Fibroblast of lung (primary cell): Measurements from ENCODE around the gene TATDN3. TPM values are rescaled to one million over a fixed set of nuclear protein-coding genes. Genes with fewer than 3 reads are reported as not detected.

Source experiments
- DNase-seq, 2 donors: peaks; one replicate each; pipeline versions ENCODE4 v3.0.0 to v3.0.0-alpha.2; 2010; ENCODE audit warnings: low read depth in 2 of 2
- H2AFZ ChIP-seq: 2 replicates; pipeline ENCODE4 v1.5.1; 2012; ENCODE audit warnings: low read length, control low read depth, inconsistent platforms
- H3K27ac ChIP-seq: 2 replicates; pipeline ENCODE4 v1.5.1; 2011; ENCODE audit warnings: low read length, control low read depth; ENCODE audit not compliant: insufficient read depth
- H3K27me3 ChIP-seq: 2 replicates; pipeline ENCODE4 v1.5.1; 2011; ENCODE audit warnings: mild to moderate bottlenecking, low read length; ENCODE audit not compliant: control insufficient read depth, insufficient read depth
- H3K36me3 ChIP-seq: 2 replicates; pipeline ENCODE4 v1.5.1; 2011; ENCODE audit warnings: low read length; ENCODE audit not compliant: control insufficient read depth, insufficient read depth
- H3K4me1 ChIP-seq: 2 replicates; pipeline ENCODE4 v1.5.1; 2011; ENCODE audit warnings: low read length; ENCODE audit not compliant: control insufficient read depth, insufficient read depth; ENCODE audit errors: extremely low read depth
- H3K4me2 ChIP-seq: 2 replicates; pipeline ENCODE4 v1.5.1; 2011; ENCODE audit warnings: low read length, control low read depth; ENCODE audit not compliant: insufficient read depth; ENCODE audit errors: extremely low read depth
- H3K4me3 ChIP-seq, 4 experiments: fragments of 200-600 bp in 1 of 4; sonication (generic) in 1 of 4; replicated peaks in 1 of 4; 2 replicates each; pipeline ENCODE4 v1.5.1; 2011 to 2016; ENCODE audit warnings: low read length in 4 of 4, low read depth in 3 of 4, mild to moderate bottlenecking in 3 of 4, control low read depth in 2 of 4, inconsistent platforms in 1 of 4, mixed read lengths in 1 of 4; ENCODE audit not compliant: insufficient read depth in 1 of 4; ENCODE audit errors: control extremely low read depth in 1 of 4
- H3K79me2 ChIP-seq: 2 replicates; pipeline ENCODE4 v1.5.1; 2012; ENCODE audit warnings: mild to moderate bottlenecking, low read length, inconsistent platforms; ENCODE audit not compliant: control insufficient read depth, insufficient read depth
- H3K9ac ChIP-seq: 2 replicates; pipeline ENCODE4 v1.5.1; 2011; ENCODE audit warnings: mild to moderate bottlenecking, low read length, control low read depth; ENCODE audit not compliant: insufficient read depth
- H3K9me3 ChIP-seq: 2 replicates; pipeline ENCODE4 v1.5.1; 2012; ENCODE audit warnings: low read depth, low read length; ENCODE audit not compliant: control insufficient read depth, insufficient read depth
- H4K20me1 ChIP-seq: 2 replicates; pipeline ENCODE4 v1.5.1; 2011; ENCODE audit warnings: low read length; ENCODE audit not compliant: control insufficient read depth, insufficient read depth; ENCODE audit errors: extremely low read depth
- CTCF ChIP-seq, 2 donors: IDR thresholded peaks in 1 of 2; conservative IDR thresholded peaks in 1 of 2; 1 replicate in 1 of 2; 2 replicates in 1 of 2; pipeline ENCODE4 v1.5.1; 2011 to 2012; ENCODE audit warnings: low read length in 2 of 2, control low read depth in 1 of 2, inconsistent platforms in 1 of 2, low read depth in 1 of 2, mild to moderate bottlenecking in 1 of 2
- EZH2 ChIP-seq: IDR thresholded peaks from 2 replicates; pipeline ENCODE4 v1.5.1; 2012; ENCODE audit warnings: low read length, control low read depth, mild to moderate bottlenecking; ENCODE audit errors: missing control alignments
- polyA plus RNA-seq, 2 donors: library from polyadenylated mRNA; depleted of rRNA in 1 of 2; stranded (reverse) in 1 of 2; unstranded in 1 of 2; fragments of >200 nt; gene quantifications; 2 replicates each; pipeline ENCODE4 v1.2.1, GENCODE V29; 2011 to 2012; ENCODE audit warnings: missing spikeins in 1 of 2
- total RNA-seq: library from RNA; depleted of rRNA; stranded (reverse); fragments of >200 nt; gene quantifications from 2 replicates; pipeline ENCODE4 v1.2.1, GENCODE V29; 2014

Gene TATDN3
- total and polyA plus RNA-seq, 2 donors (not counting 1 experiment from before 2014, with no cell fraction given): 17.6 to 22.5 TPM

- peaks cover 4% of the 10 kb centered on the region for H3K4me1 ChIP-seq
- H3K9ac ChIP-seq: no peak overlapping the region
- no peak overlapping the region for H3K4me2 ChIP-seq
- H3K9me3 ChIP-seq: no peaks in the 10 kb centered on the region
- H4K20me1 ChIP-seq: no peaks in the 10 kb centered on the region
- DNase-seq: no peak
- no peak overlapping the region for H2AFZ ChIP-seq
- H3K79me2 ChIP-seq: peaks cover 2% of the 10 kb centered on the region
- H3K36me3 ChIP-seq: no peaks in the 10 kb centered on the region
- no peak for TF ChIP-seq CTCF (conservative IDR thresholded peaks at IDR 0.05 in 1 of 2, IDR thresholded peaks at IDR 0.05 in 1 of 2; ENCODE audit: low read depth in 1 of 2, low read length in 2 of 2)
- TF ChIP-seq EZH2: no peak
- H3K4me3 ChIP-seq: no peak overlapping the region
- no peaks in the 10 kb centered on the region for H3K27me3 ChIP-seq
- H3K27ac ChIP-seq: no peak overlapping the region
Observed at GRCh38 chr1:212852105-212852688, 60.5 kb downstream of the TATDN3 start.

GRCh38 chr1:212853658-212854057, 62.0 kb downstream of the TATDN3 start:
- no peak overlapping the region for H3K9ac ChIP-seq
- H3K36me3 ChIP-seq: no peaks in the 10 kb centered on the region
- no peak overlapping the region for H3K27ac ChIP-seq
- H3K4me1 ChIP-seq: peaks cover 4% of the 10 kb centered on the region
- H2AFZ ChIP-seq: no peak overlapping the region
- H4K20me1 ChIP-seq: no peaks in the 10 kb centered on the region
- DNase-seq: no peak
- no peaks in the 10 kb centered on the region for H3K27me3 ChIP-seq
- H3K9me3 ChIP-seq: no peaks in the 10 kb centered on the region
- H3K4me2 ChIP-seq: no peak overlapping the region
- H3K79me2 ChIP-seq: peaks cover 6% of the 10 kb centered on the region
- H3K4me3 ChIP-seq: no peak overlapping the region
- TF ChIP-seq CTCF (conservative IDR thresholded peaks at IDR 0.05 in 1 of 2, IDR thresholded peaks at IDR 0.05 in 1 of 2; ENCODE audit: low read depth in 1 of 2, low read length in 2 of 2) (no peak), EZH2 (no peak)

- Histone ChIP-seq H3K4me2 (peak overlapping the region; percentile 40), H3K27me3 (no peaks in the 10 kb centered on the region), H3K9me3 (no peaks in the 10 kb centered on the region), H3K4me3 (peak overlapping the region; percentile 1 to 85 (median 80)), H4K20me1 (no peaks in the 10 kb centered on the region), H3K79me2 (peaks cover 22% of the 10 kb centered on the region), H3K27ac (peak overlapping the region; percentile 73), H2AFZ (peak overlapping the region; percentile 7), H3K36me3 (no peaks in the 10 kb centered on the region), H3K9ac (no peak overlapping the region), H3K4me1 (peaks cover 9% of the 10 kb centered on the region)
- no peak for TF ChIP-seq EZH2
- TF ChIP-seq CTCF (conservative IDR thresholded peaks at IDR 0.05 in 1 of 2, IDR thresholded peaks at IDR 0.05 in 1 of 2; ENCODE audit: low read depth in 1 of 2, low read length in 2 of 2): no peak
- DNase-seq: no peak
Observed at GRCh38 chr1:212856755-212857154, 65.1 kb downstream of the TATDN3 start.
